LNCAP (cell line): ENCODE measurements around the gene PPP4R4.

Experiments used
- CTCF ChIP-seq: fragments of 450-650 bp; IDR thresholded peaks from 2 replicates; pipeline ENCODE4 v1.5.1; 2017; ENCODE audit warnings: mild to moderate bottlenecking

The PPP4R4 gene

GRCh38 chr14:94139006-94139405 is 35.1 kb upstream of the PPP4R4 start:
- TF ChIP-seq CTCF: no peak

GRCh38 chr14:94139421-94139820 is 34.7 kb upstream of the PPP4R4 start:
- TF ChIP-seq CTCF: no peak

GRCh38 chr14:94142247-94142646 is 31.9 kb upstream of the PPP4R4 start:
- TF ChIP-seq CTCF: no peak

- no peak for TF ChIP-seq CTCF
These were observed 31.3 kb upstream of the PPP4R4 start for GRCh38 chr14:94142836-94143235.

- TF ChIP-seq CTCF: no peak; the same call in 1 of the 2 replicates
These were observed 30.9 kb upstream of the PPP4R4 start for GRCh38 chr14:94143239-94143638.

GRCh38 chr14:94143711-94144110 is 30.4 kb upstream of the PPP4R4 start:
- no peak for TF ChIP-seq CTCF

GRCh38 chr14:94144765-94145164 is 29.4 kb upstream of the PPP4R4 start:
- no peak for TF ChIP-seq CTCF

- TF ChIP-seq CTCF: no peak
These were observed 28.1 kb upstream of the PPP4R4 start for GRCh38 chr14:94145902-94146527.
